Measurements from ENCODE around the gene HDAC11.

DNA sequence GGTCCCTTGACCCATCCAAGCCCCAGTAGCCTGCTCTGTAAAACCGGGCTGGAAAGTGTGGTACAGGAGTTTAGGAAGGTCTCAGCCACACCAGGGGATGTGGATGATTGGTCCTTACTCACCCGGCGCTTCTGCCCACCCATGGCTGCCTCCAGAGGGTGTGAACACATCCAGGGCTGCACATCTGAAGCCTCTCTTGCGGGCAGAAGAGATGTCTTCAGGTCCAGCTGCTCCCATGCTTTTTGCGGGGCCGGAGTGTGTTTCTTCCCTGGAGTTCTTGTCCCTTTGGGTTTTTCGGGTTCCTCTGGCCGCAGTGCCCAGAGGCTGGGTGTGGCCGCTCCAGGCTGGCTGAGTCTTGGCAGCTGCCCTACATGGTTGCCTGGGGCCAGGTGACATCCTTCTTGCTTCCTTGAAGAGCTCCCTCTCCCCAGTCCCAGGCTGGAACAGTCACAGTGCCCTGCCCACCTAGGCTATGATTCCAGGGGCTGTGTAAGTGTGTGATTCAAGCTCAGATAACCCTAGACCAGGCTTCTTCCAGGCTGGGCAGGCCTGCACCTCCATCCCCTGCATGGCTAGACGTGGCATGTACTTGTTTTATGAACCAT lies 33.9 kb downstream of the HDAC11 start:
- TF ChIP-seq, protein P1, sequence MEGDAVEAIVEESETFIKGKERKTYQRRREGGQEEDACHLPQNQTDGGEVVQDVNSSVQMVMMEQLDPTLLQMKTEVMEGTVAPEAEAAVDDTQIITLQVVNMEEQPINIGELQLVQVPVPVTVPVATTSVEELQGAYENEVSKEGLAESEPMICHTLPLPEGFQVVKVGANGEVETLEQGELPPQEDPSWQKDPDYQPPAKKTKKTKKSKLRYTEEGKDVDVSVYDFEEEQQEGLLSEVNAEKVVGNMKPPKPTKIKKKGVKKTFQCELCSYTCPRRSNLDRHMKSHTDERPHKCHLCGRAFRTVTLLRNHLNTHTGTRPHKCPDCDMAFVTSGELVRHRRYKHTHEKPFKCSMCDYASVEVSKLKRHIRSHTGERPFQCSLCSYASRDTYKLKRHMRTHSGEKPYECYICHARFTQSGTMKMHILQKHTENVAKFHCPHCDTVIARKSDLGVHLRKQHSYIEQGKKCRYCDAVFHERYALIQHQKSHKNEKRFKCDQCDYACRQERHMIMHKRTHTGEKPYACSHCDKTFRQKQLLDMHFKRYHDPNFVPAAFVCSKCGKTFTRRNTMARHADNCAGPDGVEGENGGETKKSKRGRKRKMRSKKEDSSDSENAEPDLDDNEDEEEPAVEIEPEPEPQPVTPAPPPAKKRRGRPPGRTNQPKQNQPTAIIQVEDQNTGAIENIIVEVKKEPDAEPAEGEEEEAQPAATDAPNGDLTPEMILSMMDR (conservative IDR thresholded peaks at IDR 0.05 in 1 of 2, IDR thresholded peaks at IDR 0.05 in 1 of 2; ENCODE audit: low read depth in 1 of 2, low read length in 2 of 2): no peak
- no peak for TF ChIP-seq EZH2 (IDR thresholded peaks at IDR 0.05; ENCODE audit: low read length, missing control alignments)

Measured in fibroblast of lung (primary cell).